ENCODE measurements around the gene EVX2.

Gene EVX2

GRCh38 chr2:176092270-176093144, 8.7 kb upstream of the EVX2 start, which contains the start of gene HOXD13 (continued):
- TF ChIP-seq ZNF398 (tag by site-specific recombination; IDR thresholded peaks at IDR 0.05) (peak; percentile 90; the same call in 1 of the 2 replicates), BCL6B (tag by site-specific recombination; IDR thresholded peaks at IDR 0.05) (no peak), ZNF701 (tag by site-specific recombination; IDR thresholded peaks at IDR 0.05) (no peak), ZBTB26 (tag by site-specific recombination; optimal IDR thresholded peaks at IDR 0.05) (peak; percentile 59), ZNF692 (tag by site-specific recombination; IDR thresholded peaks at IDR 0.05) (peak; percentile 86), ZNF561 (tag by site-specific recombination; IDR thresholded peaks at IDR 0.05; ENCODE audit: borderline replicate concordance) (0 out of 2 replicates have a peak, but pooled peaks have one; percentile 29), KLF9 (tag by site-specific recombination; IDR thresholded peaks at IDR 0.05; ENCODE audit: low read depth) (0 out of 2 replicates have a peak, but pooled peaks have one; percentile 19), SP3 (tag by site-specific recombination; IDR thresholded peaks at IDR 0.05) (peak; percentile 42; the same call in 1 of the 2 replicates), KLF8 (tag by site-specific recombination; IDR thresholded peaks at IDR 0.05) (0 out of 2 replicates have a peak, but pooled peaks have one; percentile 42), WT1 (tag by site-specific recombination; IDR thresholded peaks at IDR 0.05) (no peak), ZNF311 (tag by site-specific recombination; IDR thresholded peaks at IDR 0.05; ENCODE audit: borderline replicate concordance) (no peak), YY1 (tag by site-specific recombination; IDR thresholded peaks at IDR 0.05) (no peak), GLIS2 (tag by site-specific recombination; IDR thresholded peaks at IDR 0.05) (peak; percentile 83), EGR2 (tag by site-specific recombination; IDR thresholded peaks at IDR 0.05; ENCODE audit: low read depth) (peak; percentile 22; the same call in 1 of the 2 replicates), ZBTB49 (tag by site-specific recombination; IDR thresholded peaks at IDR 0.05; ENCODE audit: low read depth) (no peak), ZBTB48 (tag by site-specific recombination; IDR thresholded peaks at IDR 0.05) (no peak), MEIS1 (CRISPR knock-in tag; IDR thresholded peaks at IDR 0.05; ENCODE audit: borderline replicate concordance) (no peak), ZFP69B (tag by site-specific recombination; IDR thresholded peaks at IDR 0.05) (peak; percentile 66), SP2 (tag by site-specific recombination; IDR thresholded peaks at IDR 0.05) (peak; percentile 49), ZNF133 (tag by site-specific recombination; IDR thresholded peaks at IDR 0.05) (no peak), OVOL3 (tag by site-specific recombination; IDR thresholded peaks at IDR 0.05) (no peak), GLIS1 (tag by site-specific recombination; IDR thresholded peaks at IDR 0.05) (peak; percentile 79; the same call in 1 of the 2 replicates), IKZF3 (tag by site-specific recombination; IDR thresholded peaks at IDR 0.05) (peak; percentile 48; the same call in 1 of the 2 replicates), GLI4 (tag by site-specific recombination; IDR thresholded peaks at IDR 0.05) (no peak), ZEB2 (tag by site-specific recombination; IDR thresholded peaks at IDR 0.05) (no peak), ZNF501 (tag by site-specific recombination; IDR thresholded peaks at IDR 0.05) (no peak), ZIC2 (tag by site-specific recombination; IDR thresholded peaks at IDR 0.05) (peak; percentile 66), ZNF280D (tag by site-specific recombination; IDR thresholded peaks at IDR 0.05) (no peak), ZNF324 (tag by site-specific recombination; IDR thresholded peaks at IDR 0.05) (no peak)
